Breast epithelium (tissue), 3 donors: ENCODE results near the gene PRICKLE2.

Source experiments
- CTCF ChIP-seq, 3 donors: fragments of 450-650 bp; IDR thresholded peaks; one replicate each; pipeline ENCODE4 v1.5.1; 2016 to 2017; ENCODE audit warnings: antibody characterized with exemption in 3 of 3, mild to moderate bottlenecking in 3 of 3, moderate library complexity in 3 of 3
- POLR2A ChIP-seq: fragments of 450-650 bp; IDR thresholded peaks from one replicate; pipeline ENCODE4 v1.6.1; 2016; ENCODE audit warnings: antibody characterized with exemption, mild to moderate bottlenecking, moderate library complexity
- POLR2AphosphoS5 ChIP-seq, 3 donors: sonication (generic); formaldehyde crosslinking; IDR thresholded peaks; one replicate each; pipeline ENCODE4 v1.6.1; 2017; ENCODE audit warnings: antibody characterized with exemption in 3 of 3

DNA sequence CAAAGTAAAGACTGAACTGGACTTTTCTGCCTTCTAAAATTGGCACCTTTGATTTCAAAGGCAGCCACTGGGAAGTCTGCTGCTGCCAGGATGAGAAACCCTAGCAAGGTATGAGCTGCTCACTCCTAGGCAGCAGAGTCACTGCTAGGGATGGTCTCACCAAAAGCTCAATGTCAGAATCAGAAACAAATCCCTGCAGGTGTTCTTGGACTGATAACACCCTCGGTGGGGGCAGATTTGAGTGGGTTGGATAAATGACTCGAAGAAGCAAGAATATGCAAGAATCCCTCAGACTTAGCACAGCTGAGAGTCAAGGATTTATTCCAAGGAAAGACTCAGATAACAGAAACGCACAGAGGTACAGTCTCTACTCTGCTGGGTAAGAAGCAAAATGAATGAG is 90.4 kb downstream of the PRICKLE2 start:
- TF ChIP-seq CTCF (IDR thresholded peaks at IDR 0.05) (no peak), POLR2AphosphoS5 (IDR thresholded peaks at IDR 0.05) (no peak), POLR2A (no peak)
